Measurements from ENCODE around the gene MAP2K1. TPM values are rescaled to one million over a fixed set of nuclear protein-coding genes. Genes with fewer than 3 reads are reported as not detected.

Gene MAP2K1
- total RNA-seq, 2 experiments from 2014 or later = 33.8 to 34.7 TPM

GRCh38 chr15:66489179-66489791 is 102.6 kb downstream of the MAP2K1 start:
- peaks cover 94% of the 10 kb centered on the region for H3K36me3 ChIP-seq (ENCODE audit: insufficient read depth, low read length)
- no peaks in the 10 kb centered on the region for H3K9me3 ChIP-seq (ENCODE audit: control insufficient read depth in 1 of 2, insufficient read depth in 1 of 2, low read length in 2 of 2)
- intact Hi-C loops (cut with DNase I, micrococcal nuclease) = no loop called here
- H3K4me3 Mint-ChIP-seq = no peak overlapping the region
- H3K9me3 Mint-ChIP-seq = no peaks in the 10 kb centered on the region
- no peaks in the 10 kb centered on the region for H3K27me3 ChIP-seq (ENCODE audit: control insufficient read depth in 1 of 2, insufficient read depth in 2 of 2, low read length in 2 of 2)
- ATAC-seq (ENCODE audit: poor library complexity) (no peak), DNase-seq (no peak)
- no peaks in the 10 kb centered on the region for H3K4me1 ChIP-seq (ENCODE audit: insufficient read depth, low read length)
- peaks cover 5% of the 10 kb centered on the region for H3K4me1 Mint-ChIP-seq (ENCODE audit: low read depth)
- H3K27me3 Mint-ChIP-seq = no peaks in the 10 kb centered on the region
- no peak overlapping the region for H3K4me3 ChIP-seq (ENCODE audit: low read length)
- H3K27ac ChIP-seq (ENCODE audit: low read depth in 1 of 2, low read length in 2 of 2) = no peak overlapping the region
- H3K36me3 Mint-ChIP-seq (ENCODE audit: low read depth) = peaks cover 75% of the 10 kb centered on the region
- POLR2A ChIA-PET = interaction anchor here (0.6 kb wide), 1 partner anchor 16 kb away, joined by 3 read pairs; the partner anchor contains the start of genes RPL4 and ZWILCH
- CTCF ChIA-PET = interaction anchor here (1.9 kb wide), 1 partner anchor 9 kb away, joined by 7 read pairs; the partner anchor contains the start of gene SNAPC5
- TF ChIP-seq, protein P1, sequence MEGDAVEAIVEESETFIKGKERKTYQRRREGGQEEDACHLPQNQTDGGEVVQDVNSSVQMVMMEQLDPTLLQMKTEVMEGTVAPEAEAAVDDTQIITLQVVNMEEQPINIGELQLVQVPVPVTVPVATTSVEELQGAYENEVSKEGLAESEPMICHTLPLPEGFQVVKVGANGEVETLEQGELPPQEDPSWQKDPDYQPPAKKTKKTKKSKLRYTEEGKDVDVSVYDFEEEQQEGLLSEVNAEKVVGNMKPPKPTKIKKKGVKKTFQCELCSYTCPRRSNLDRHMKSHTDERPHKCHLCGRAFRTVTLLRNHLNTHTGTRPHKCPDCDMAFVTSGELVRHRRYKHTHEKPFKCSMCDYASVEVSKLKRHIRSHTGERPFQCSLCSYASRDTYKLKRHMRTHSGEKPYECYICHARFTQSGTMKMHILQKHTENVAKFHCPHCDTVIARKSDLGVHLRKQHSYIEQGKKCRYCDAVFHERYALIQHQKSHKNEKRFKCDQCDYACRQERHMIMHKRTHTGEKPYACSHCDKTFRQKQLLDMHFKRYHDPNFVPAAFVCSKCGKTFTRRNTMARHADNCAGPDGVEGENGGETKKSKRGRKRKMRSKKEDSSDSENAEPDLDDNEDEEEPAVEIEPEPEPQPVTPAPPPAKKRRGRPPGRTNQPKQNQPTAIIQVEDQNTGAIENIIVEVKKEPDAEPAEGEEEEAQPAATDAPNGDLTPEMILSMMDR (IDR thresholded peaks at IDR 0.05) = no peak
- peak overlapping the region; percentile 42 for H3K27ac Mint-ChIP-seq

GRCh38 chr15:66491846-66492245 is 105.1 kb downstream of the MAP2K1 start:
- no peak overlapping the region for H3K4me3 ChIP-seq (ENCODE audit: low read length)
- Mint-ChIP-seq H3K4me3 (no peak overlapping the region), H3K9me3 (no peaks in the 10 kb centered on the region), H3K4me1 (ENCODE audit: low read depth) (peaks cover 22% of the 10 kb centered on the region), H3K27me3 (no peaks in the 10 kb centered on the region), H3K27ac (no peak overlapping the region), H3K36me3 (ENCODE audit: low read depth) (peaks cover 77% of the 10 kb centered on the region)
- ChIA-PET CTCF (interaction anchor here (2.0 kb wide), 1 partner anchor 105 kb away, joined by 9 read pairs; the partner anchor contains the start of gene MAP2K1), POLR2A (interaction anchor here (0.6 to 1.0 kb wide), 2 partner anchors 104 to 107 kb away, joined by 3 read pairs; no protein-coding TSS in a partner anchor)
- no peaks in the 10 kb centered on the region for H3K9me3 ChIP-seq (ENCODE audit: control insufficient read depth in 1 of 2, insufficient read depth in 1 of 2, low read length in 2 of 2)
- H3K27ac ChIP-seq (ENCODE audit: low read depth in 1 of 2, low read length in 2 of 2) = no peak overlapping the region
- TF ChIP-seq, protein P1 (IDR thresholded peaks at IDR 0.05) = no peak
- H3K27me3 ChIP-seq (ENCODE audit: control insufficient read depth in 1 of 2, insufficient read depth in 2 of 2, low read length in 2 of 2) = no peaks in the 10 kb centered on the region
- ATAC-seq (ENCODE audit: poor library complexity) (no peak), DNase-seq (no peak)
- peaks cover 87% of the 10 kb centered on the region for H3K36me3 ChIP-seq (ENCODE audit: insufficient read depth, low read length)
- H3K4me1 ChIP-seq (ENCODE audit: insufficient read depth, low read length) = peaks cover 12% of the 10 kb centered on the region
- intact Hi-C loops (cut with DNase I, micrococcal nuclease) = no loop called here

- peaks cover 28% of the 10 kb centered on the region for H3K4me1 ChIP-seq (ENCODE audit: insufficient read depth, low read length)
- no peaks in the 10 kb centered on the region for H3K9me3 Mint-ChIP-seq
- ATAC-seq (ENCODE audit: poor library complexity) (no peak), DNase-seq (no peak)
- no peak overlapping the region for H3K27ac ChIP-seq (ENCODE audit: low read depth in 1 of 2, low read length in 2 of 2)
- intact Hi-C loops (cut with DNase I, micrococcal nuclease) = no loop called here
- peak overlapping the region; percentile 32 for H3K27ac Mint-ChIP-seq
- H3K36me3 Mint-ChIP-seq (ENCODE audit: low read depth) = peaks cover 82% of the 10 kb centered on the region
- CTCF ChIA-PET = interaction anchor here (1.0 to 1.2 kb wide), 2 partner anchors 108 kb away, joined by 3 read pairs; partner anchors contain the start of gene MAP2K1
- H3K4me3 Mint-ChIP-seq = peak overlapping the region; percentile 15
- H3K4me1 Mint-ChIP-seq (ENCODE audit: low read depth) = peaks cover 46% of the 10 kb centered on the region
- H3K9me3 ChIP-seq (ENCODE audit: control insufficient read depth in 1 of 2, insufficient read depth in 1 of 2, low read length in 2 of 2) = no peaks in the 10 kb centered on the region
- no peaks in the 10 kb centered on the region for H3K27me3 Mint-ChIP-seq
- no peak overlapping the region for H3K4me3 ChIP-seq (ENCODE audit: low read length)
- POLR2A ChIA-PET = interaction anchor here (0.6 to 1.2 kb wide), 5 partner anchors 10 to 108 kb away, joined by 3 to 4 read pairs (median 3); no protein-coding TSS in a partner anchor
- TF ChIP-seq, protein P1 (IDR thresholded peaks at IDR 0.05) = no peak
- peaks cover 80% of the 10 kb centered on the region for H3K36me3 ChIP-seq (ENCODE audit: insufficient read depth, low read length)
- no peaks in the 10 kb centered on the region for H3K27me3 ChIP-seq (ENCODE audit: control insufficient read depth in 1 of 2, insufficient read depth in 2 of 2, low read length in 2 of 2)
Observed at GRCh38 chr15:66494262-66494661, 107.5 kb downstream of the MAP2K1 start.

Data from CD4-positive, alpha-beta T cell (primary cell).